Hepatocyte (in vitro differentiated cells): ENCODE results near the gene SORCS2. TPM values are rescaled to one million over a fixed set of nuclear protein-coding genes. Genes with fewer than 3 reads are reported as not detected.

Experiments
- DNase-seq: peaks from one replicate; pipeline ENCODE4 v3.0.0-alpha.2; 2016; ENCODE audit warnings: low spot score
- H2AFZ ChIP-seq: fragments of 200-600 bp; sonication (generic); 2 replicates; pipeline ENCODE4 v1.6.0; 2016; ENCODE audit warnings: antibody characterized with exemption, mild to moderate bottlenecking
- H3K27ac ChIP-seq: fragments of 200-600 bp; sonication (generic); 2 replicates; pipeline ENCODE4 v1.5.1; 2016; ENCODE audit warnings: mild to moderate bottlenecking
- H3K27me3 ChIP-seq: fragments of 200-600 bp; sonication (generic); 2 replicates; pipeline ENCODE4 v1.6.1; 2016
- H3K36me3 ChIP-seq: fragments of 200-600 bp; sonication (generic); replicated peaks from 2 replicates; pipeline ENCODE4 v1.5.1; 2016; ENCODE audit warnings: low read depth; ENCODE audit not compliant: insufficient read depth
- H3K4me1 ChIP-seq: fragments of 200-600 bp; sonication (generic); 2 replicates; pipeline ENCODE4 v1.5.1; 2016; ENCODE audit warnings: mild to moderate bottlenecking, moderate library complexity; ENCODE audit not compliant: insufficient read depth
- H3K4me2 ChIP-seq: fragments of 200-600 bp; sonication (generic); 2 replicates; pipeline ENCODE4 v1.6.0; 2016
- H3K4me3 ChIP-seq: fragments of 200-600 bp; sonication (generic); 2 replicates; pipeline ENCODE4 v1.5.1; 2016; ENCODE audit warnings: mild to moderate bottlenecking
- H3K79me2 ChIP-seq: fragments of 200-600 bp; sonication (generic); 2 replicates; pipeline ENCODE4 v1.6.0; 2017; ENCODE audit warnings: mild to moderate bottlenecking
- H3K9me2 ChIP-seq: fragments of 200-600 bp; sonication (generic); replicated peaks from 2 replicates; pipeline ENCODE4 v1.6.0; 2017; ENCODE audit warnings: mild to moderate bottlenecking; ENCODE audit not compliant: insufficient read depth
- H3K9me3 ChIP-seq: fragments of 200-600 bp; sonication (generic); 2 replicates; pipeline ENCODE4 v1.5.1; 2016; ENCODE audit warnings: low read depth, mild to moderate bottlenecking
- H4K20me1 ChIP-seq: fragments of 200-600 bp; sonication (generic); 2 replicates; pipeline ENCODE4 v1.6.0; 2016; ENCODE audit warnings: mild to moderate bottlenecking; ENCODE audit not compliant: insufficient read depth, poor library complexity, severe bottlenecking
- CTCF ChIP-seq: fragments of 200-600 bp; sonication (generic); IDR thresholded peaks from 2 replicates; pipeline ENCODE4 v1.5.1; 2016; ENCODE audit warnings: antibody characterized with exemption, mild to moderate bottlenecking; ENCODE audit not compliant: poor library complexity
- EZH2 ChIP-seq: fragments of 200-600 bp; sonication (generic); IDR thresholded peaks from 2 replicates; pipeline ENCODE4 v1.6.1; 2016; ENCODE audit warnings: antibody characterized with exemption, mild to moderate bottlenecking, borderline replicate concordance
- EZH2phosphoT487 ChIP-seq: fragments of 200-600 bp; sonication (generic); IDR thresholded peaks from one replicate; pipeline ENCODE4 v1.6.1; 2018; ENCODE audit warnings: antibody characterized with exemption, mild to moderate bottlenecking, low read depth, moderate library complexity; ENCODE audit not compliant: unreplicated experiment, severe bottlenecking
- WGBS: methylation state at CpG from one replicate; pipeline ENCODE4 v1.1.6; 2016; ENCODE audit warnings: low lambda C conversion rate; ENCODE audit errors: missing lambda C conversion rate; 5-methylcytosine and 5-hydroxymethylcytosine counted together
- polyA plus RNA-seq: library from polyadenylated mRNA; unstranded; fragments of >200 nt; fragmentation: Nextera tagmentation; extraction: Ambion mirVana; gene quantifications from 2 replicates; pipeline ENCODE4 v1.2.1, GENCODE V29; 2016
- total RNA-seq: library from RNA; depleted of rRNA; stranded (reverse); fragments of >200 nt; gene quantifications from 2 replicates; pipeline ENCODE4 v1.2.3, GENCODE V29; 2014

SORCS2 gene
- total and polyA plus RNA-seq, 2 experiments from 2014 or later = 1.6 to 4.8 TPM

- H3K27ac ChIP-seq = no peak overlapping the region
- WGBS = 86% methylated on average over 16 of the region's 16 CpGs
- no peak for TF ChIP-seq CTCF
Measured at GRCh38 chr4:7399440-7400234, 207.3 kb downstream of the SORCS2 start.

GRCh38 chr4:7400671-7401298, 208.4 kb downstream of the SORCS2 start:
- Histone ChIP-seq H3K4me2 (no peak overlapping the region), H3K27ac (no peak overlapping the region), H3K36me3 (no peaks in the 10 kb centered on the region), H3K9me3 (peaks cover 4% of the 10 kb centered on the region), H4K20me1 (no peaks in the 10 kb centered on the region), H3K27me3 (no peaks in the 10 kb centered on the region), H3K4me1 (peaks cover 8% of the 10 kb centered on the region), H3K4me3 (no peak overlapping the region), H2AFZ (no peak overlapping the region), H3K79me2 (no peaks in the 10 kb centered on the region), H3K9me2 (no peaks in the 10 kb centered on the region)
- no peak for DNase-seq
- 94% methylated on average over 2 of the region's 2 CpGs for WGBS
- TF ChIP-seq EZH2 (no peak), EZH2phosphoT487 (no peak), CTCF (no peak)

More at GRCh38 chr4:7399440-7400234, 207.3 kb downstream of the SORCS2 start:
- Histone ChIP-seq H3K27me3 (no peaks in the 10 kb centered on the region), H3K4me3 (no peak overlapping the region), H3K4me2 (no peak overlapping the region), H3K36me3 (no peaks in the 10 kb centered on the region), H3K79me2 (no peaks in the 10 kb centered on the region), H2AFZ (no peak overlapping the region), H3K9me2 (no peaks in the 10 kb centered on the region), H3K4me1 (peaks cover 8% of the 10 kb centered on the region), H4K20me1 (no peaks in the 10 kb centered on the region), H3K9me3 (no peaks in the 10 kb centered on the region)
- no peak for DNase-seq

GRCh38 chr4:7402526-7402925, 210.2 kb downstream of the SORCS2 start:
- no peak overlapping the region for H2AFZ ChIP-seq
- peak overlapping the region; percentile 83 for H3K27ac ChIP-seq
- H3K27me3 ChIP-seq = no peaks in the 10 kb centered on the region
- H3K4me1 ChIP-seq = peaks cover 5% of the 10 kb centered on the region
- H3K4me3 ChIP-seq = no peak overlapping the region
- TF ChIP-seq EZH2phosphoT487 (no peak), CTCF (no peak), EZH2 (no peak)
- WGBS = 45% methylated on average over 4 of the region's 4 CpGs
- no peaks in the 10 kb centered on the region for H3K9me2 ChIP-seq
- no peaks in the 10 kb centered on the region for H3K36me3 ChIP-seq
- H3K79me2 ChIP-seq = no peaks in the 10 kb centered on the region
- peak; percentile 71 for DNase-seq
- peaks cover 4% of the 10 kb centered on the region for H3K9me3 ChIP-seq
- H4K20me1 ChIP-seq = no peaks in the 10 kb centered on the region
- no peak overlapping the region for H3K4me2 ChIP-seq
